ENCODE data around the gene TRIM41.

- TF ChIP-seq CTCF (IDR thresholded peaks at IDR 0.05; ENCODE audit: low read length), result no peak
- no peak for TF ChIP-seq EZH2 (IDR thresholded peaks at IDR 0.05; ENCODE audit: borderline replicate concordance, low read length)
Observed at GRCh38 chr5:181222630-181223057, 437 bp upstream of the TRIM41 start.

All from OCI-LY1 (cell line).